ENCODE results near the gene GRAMD1B. TPM values are rescaled to one million over a fixed set of nuclear protein-coding genes. Genes with fewer than 3 reads are reported as not detected.

GRAMD1B gene
- total RNA-seq, 2 experiments from 2014 or later, result 16.1 to 21.8 TPM

- TF ChIP-seq CTCF (IDR thresholded peaks at IDR 0.05), result no peak
- Mint-ChIP-seq H3K27me3 (no peaks in the 10 kb centered on the region), H3K9me3 (no peaks in the 10 kb centered on the region), H3K4me3 (no peak overlapping the region), H3K27ac (no peak overlapping the region), H3K36me3 (ENCODE audit: low read depth) (no peaks in the 10 kb centered on the region), H3K4me1 (ENCODE audit: low read depth) (peaks cover 16% of the 10 kb centered on the region)
- Histone ChIP-seq H3K27me3 (ENCODE audit: control insufficient read depth in 1 of 2, insufficient read depth in 2 of 2, low read length in 2 of 2) (no peaks in the 10 kb centered on the region), H3K27ac (ENCODE audit: low read depth in 1 of 2, low read length in 2 of 2) (no peak overlapping the region), H3K4me1 (ENCODE audit: insufficient read depth, low read length) (peaks cover 24% of the 10 kb centered on the region), H3K4me3 (ENCODE audit: low read length) (no peak overlapping the region), H3K36me3 (ENCODE audit: insufficient read depth, low read length) (no peaks in the 10 kb centered on the region), H3K9me3 (ENCODE audit: control insufficient read depth in 1 of 2, insufficient read depth in 1 of 2, low read length in 2 of 2) (no peaks in the 10 kb centered on the region)
- POLR2A ChIA-PET, result interaction anchor here (1.1 kb wide), 1 partner anchor 11 kb away, joined by 4 read pairs; no protein-coding TSS in a partner anchor
- intact Hi-C loops (cut with DNase I, micrococcal nuclease), result loop anchor here in 1 of 2 experiments (10.0 kb wide), 1 partner anchor 307 kb away; the partner anchor contains the start of gene ZNF202
- no peak for ATAC-seq (ENCODE audit: poor library complexity)
- CTCF ChIA-PET, result interaction anchor here (1.8 kb wide), 1 partner anchor 40 kb away, joined by 5 read pairs; no protein-coding TSS in a partner anchor
- no peak for DNase-seq
Observed at GRCh38 chr11:123438131-123438627, 8.1 kb downstream of the GRAMD1B start.

- DNase-seq (no peak), ATAC-seq (ENCODE audit: poor library complexity) (no peak)
- intact Hi-C loops (cut with DNase I, micrococcal nuclease), result loop anchor here in 1 of 2 experiments (10.0 kb wide), 1 partner anchor 305 kb away; the partner anchor contains the start of gene ZNF202
- Histone ChIP-seq H3K36me3 (ENCODE audit: insufficient read depth, low read length) (no peaks in the 10 kb centered on the region), H3K27ac (ENCODE audit: low read depth in 1 of 2, low read length in 2 of 2) (no peak overlapping the region), H3K27me3 (ENCODE audit: control insufficient read depth in 1 of 2, insufficient read depth in 2 of 2, low read length in 2 of 2) (no peaks in the 10 kb centered on the region), H3K4me1 (ENCODE audit: insufficient read depth, low read length) (peaks cover 24% of the 10 kb centered on the region), H3K9me3 (ENCODE audit: control insufficient read depth in 1 of 2, insufficient read depth in 1 of 2, low read length in 2 of 2) (no peaks in the 10 kb centered on the region), H3K4me3 (ENCODE audit: low read length) (no peak overlapping the region)
- Mint-ChIP-seq H3K27ac (no peak overlapping the region), H3K4me3 (no peak overlapping the region), H3K4me1 (ENCODE audit: low read depth) (peaks cover 16% of the 10 kb centered on the region), H3K9me3 (no peaks in the 10 kb centered on the region), H3K27me3 (no peaks in the 10 kb centered on the region), H3K36me3 (ENCODE audit: low read depth) (no peaks in the 10 kb centered on the region)
- POLR2A ChIA-PET, result interaction anchor here (1.3 kb wide), 1 partner anchor 8 kb away, joined by 4 read pairs; no protein-coding TSS in a partner anchor
- CTCF ChIA-PET, result no interaction called here
- TF ChIP-seq CTCF (IDR thresholded peaks at IDR 0.05), result no peak
Observed at GRCh38 chr11:123439616-123440015, 9.5 kb downstream of the GRAMD1B start.

GRCh38 chr11:123441161-123441560 lies 11.1 kb downstream of the GRAMD1B start:
- ATAC-seq (ENCODE audit: poor library complexity) (no peak), DNase-seq (no peak)
- H3K4me1 Mint-ChIP-seq (ENCODE audit: low read depth), result peaks cover 16% of the 10 kb centered on the region
- H3K27me3 Mint-ChIP-seq, result no peaks in the 10 kb centered on the region
- H3K4me1 ChIP-seq (ENCODE audit: insufficient read depth, low read length), result peaks cover 24% of the 10 kb centered on the region
- POLR2A ChIA-PET, result no interaction called here
- H3K4me3 Mint-ChIP-seq, result no peak overlapping the region
- no peak overlapping the region for H3K27ac Mint-ChIP-seq
- no peaks in the 10 kb centered on the region for H3K9me3 Mint-ChIP-seq
- intact Hi-C loops (cut with DNase I, micrococcal nuclease), result no loop called here
- H3K9me3 ChIP-seq (ENCODE audit: control insufficient read depth in 1 of 2, insufficient read depth in 1 of 2, low read length in 2 of 2), result no peaks in the 10 kb centered on the region
- H3K36me3 ChIP-seq (ENCODE audit: insufficient read depth, low read length), result no peaks in the 10 kb centered on the region
- CTCF ChIA-PET, result no interaction called here
- H3K36me3 Mint-ChIP-seq (ENCODE audit: low read depth), result no peaks in the 10 kb centered on the region
- H3K4me3 ChIP-seq (ENCODE audit: low read length), result no peak overlapping the region
- no peaks in the 10 kb centered on the region for H3K27me3 ChIP-seq (ENCODE audit: control insufficient read depth in 1 of 2, insufficient read depth in 2 of 2, low read length in 2 of 2)
- TF ChIP-seq CTCF (IDR thresholded peaks at IDR 0.05), result no peak
- no peak overlapping the region for H3K27ac ChIP-seq (ENCODE audit: low read depth in 1 of 2, low read length in 2 of 2)

Data from CD4-positive, alpha-beta T cell (primary cell).